WTC11 (cell line): ENCODE data around the gene RETN.

Experiments
- CBFB ChIP-seq: sonication (generic); formaldehyde crosslinking; IDR thresholded peaks from 2 replicates; pipeline ENCODE4 v1.8.1; 2022; ENCODE audit warnings: mild to moderate bottlenecking, low read depth, missing genetic modification reagents
- CTCF ChIP-seq: fragments of 200-600 bp; IDR thresholded peaks from 2 replicates; pipeline ENCODE4 v1.8.0; 2022; ENCODE audit warnings: antibody characterized with exemption
- JUN ChIP-seq: sonication (generic); formaldehyde crosslinking; IDR thresholded peaks from 2 replicates; pipeline ENCODE4 v1.8.0; 2023; ENCODE audit warnings: mild to moderate bottlenecking, missing genetic modification reagents
- KAT7 ChIP-seq: sonication (generic); formaldehyde crosslinking; IDR thresholded peaks from 2 replicates; pipeline ENCODE4 v1.8.1; 2023; ENCODE audit warnings: missing genetic modification reagents, mild to moderate bottlenecking, borderline replicate concordance
- NFYB ChIP-seq: sonication (generic); formaldehyde crosslinking; conservative IDR thresholded peaks from 2 replicates; pipeline ENCODE4 v1.8.0; 2022; ENCODE audit warnings: low read depth, missing genetic modification reagents
- NR2C2 ChIP-seq: sonication (generic); formaldehyde crosslinking; IDR thresholded peaks from 2 replicates; pipeline ENCODE4 v1.8.0; 2022; ENCODE audit warnings: mild to moderate bottlenecking, missing genetic modification reagents
- OVOL2 ChIP-seq: fragments of 250-450 bp; sonication (Bioruptor Pico); IDR thresholded peaks from 2 replicates; pipeline ENCODE4 v1.9.0; 2021; ENCODE audit warnings: mild to moderate bottlenecking, borderline replicate concordance
- PRDM15 ChIP-seq: sonication (generic); formaldehyde crosslinking; IDR thresholded peaks from 2 replicates; pipeline ENCODE4 v1.8.0; 2022; ENCODE audit warnings: missing genetic modification reagents
- SP1 ChIP-seq: sonication (generic); formaldehyde crosslinking; conservative IDR thresholded peaks from 2 replicates; pipeline ENCODE4 v1.8.1; 2022; ENCODE audit warnings: missing genetic modification reagents
- TEAD4 ChIP-seq: sonication (generic); formaldehyde crosslinking; IDR thresholded peaks from 2 replicates; pipeline ENCODE4 v1.8.0; 2022; ENCODE audit warnings: mild to moderate bottlenecking, missing genetic modification reagents
- USF1 ChIP-seq: sonication (generic); formaldehyde crosslinking; IDR thresholded peaks from 2 replicates; pipeline ENCODE4 v1.8.0; 2022; ENCODE audit warnings: mild to moderate bottlenecking, missing genetic modification reagents
- ZNF263 ChIP-seq: sonication (generic); formaldehyde crosslinking; IDR thresholded peaks from 2 replicates; pipeline ENCODE4 v1.8.1; 2022; ENCODE audit warnings: low read depth, mild to moderate bottlenecking, moderate library complexity, missing genetic modification reagents

- TF ChIP-seq CTCF: no peak
- no peak for TF ChIP-seq OVOL2 (CRISPR knock-in tag)
- TF ChIP-seq ZNF263 (CRISPR knock-in tag): no peak
- TF ChIP-seq NR2C2: no peak
- TF ChIP-seq PRDM15 (CRISPR knock-in tag): no peak
- no peak for TF ChIP-seq USF1
- no peak for TF ChIP-seq TEAD4 (CRISPR knock-in tag)
- TF ChIP-seq NFYB (CRISPR knock-in tag): no peak
- TF ChIP-seq CBFB (CRISPR knock-in tag): no peak
- no peak for TF ChIP-seq KAT7 (CRISPR knock-in tag)
- TF ChIP-seq JUN: no peak
- no peak for TF ChIP-seq SP1
Measured at GRCh38 chr19:7706188-7706954, 37.5 kb downstream of the RETN start.
